ENCODE measurements around the gene FSIP1. TPM values are rescaled to one million over a fixed set of nuclear protein-coding genes. Genes with fewer than 3 reads are reported as not detected.

Gene FSIP1
- total RNA-seq, 4 donors from 2014 or later: 0.20 to 1.5 (median 0.42) TPM

- no peaks in the 10 kb centered on the region for H3K27me3 ChIP-seq
- no peaks in the 10 kb centered on the region for H3K9me3 ChIP-seq
- no peaks in the 10 kb centered on the region for H3K36me3 ChIP-seq
- no peak overlapping the region for H3K4me3 ChIP-seq
- H3K4me1 ChIP-seq: peaks cover 0 to 2% (median 0%) of the 10 kb centered on the region in 4 donors
- H3K27ac ChIP-seq: no peak overlapping the region
- WGBS, 2 donors: 79 to 81% methylated on average over 2 of the region's 2 CpGs
- no peak for TF ChIP-seq CTCF (IDR thresholded peaks at IDR 0.05)
- DNase-seq (ENCODE audit: low spot score in 2 of 2): no peak
These were observed 209.4 kb downstream of the FSIP1 start for GRCh38 chr15:39573287-39573686.

GRCh38 chr15:39565851-39566250 is 216.8 kb downstream of the FSIP1 start:
- Histone ChIP-seq H3K27ac (no peak overlapping the region), H3K27me3 (no peaks in the 10 kb centered on the region), H3K36me3 (no peaks in the 10 kb centered on the region), H3K9me3 (no peaks in the 10 kb centered on the region), H3K4me1 (no peaks in the 10 kb centered on the region), H3K4me3 (no peak overlapping the region)
- WGBS, 2 donors: 86 to 92% methylated on average over 2 of the region's 2 CpGs
- no peak for DNase-seq (ENCODE audit: low spot score in 2 of 2)
- TF ChIP-seq EP300 (IDR thresholded peaks at IDR 0.05) (no peak), CTCF (IDR thresholded peaks at IDR 0.05) (no peak), POLR2A (IDR thresholded peaks at IDR 0.05) (no peak)

- no peaks in the 10 kb centered on the region for H3K36me3 ChIP-seq
- H3K27ac ChIP-seq: no peak overlapping the region
- no peak for TF ChIP-seq CTCF (IDR thresholded peaks at IDR 0.05)
- no peak for TF ChIP-seq POLR2A (IDR thresholded peaks at IDR 0.05)
- no peak for TF ChIP-seq EP300 (IDR thresholded peaks at IDR 0.05)
- no peaks in the 10 kb centered on the region for H3K9me3 ChIP-seq
- H3K27me3 ChIP-seq: no peaks in the 10 kb centered on the region
- no peak overlapping the region for H3K4me3 ChIP-seq
- WGBS, 2 donors: 83 to 92% methylated on average over 4 of the region's 4 CpGs
- H3K4me1 ChIP-seq: no peaks in the 10 kb centered on the region
- DNase-seq (ENCODE audit: low spot score in 2 of 2): no peak
These were observed 217.5 kb downstream of the FSIP1 start for GRCh38 chr15:39564972-39565665.

GRCh38 chr15:39558421-39558820 is 224.2 kb downstream of the FSIP1 start:
- TF ChIP-seq POLR2A (IDR thresholded peaks at IDR 0.05) (no peak), CTCF (IDR thresholded peaks at IDR 0.05) (no peak), EP300 (IDR thresholded peaks at IDR 0.05) (no peak)
- H3K36me3 ChIP-seq: no peaks in the 10 kb centered on the region
- H3K9me3 ChIP-seq: no peaks in the 10 kb centered on the region
- no peak overlapping the region for H3K27ac ChIP-seq
- H3K27me3 ChIP-seq: no peaks in the 10 kb centered on the region
- no peak for DNase-seq (ENCODE audit: low spot score in 2 of 2)
- WGBS, 2 donors: 80 to 84% methylated on average over 3 of the region's 3 CpGs
- no peak overlapping the region for H3K4me3 ChIP-seq
- peaks cover 0 to 5% (median 0%) of the 10 kb centered on the region in 4 donors for H3K4me1 ChIP-seq

- no peak overlapping the region for H3K4me3 ChIP-seq
- TF ChIP-seq EP300 (IDR thresholded peaks at IDR 0.05) (no peak), POLR2A (IDR thresholded peaks at IDR 0.05) (no peak), CTCF (IDR thresholded peaks at IDR 0.05) (no peak)
- WGBS, 2 donors: 84 to 94% methylated on average over 7 of the region's 7 CpGs
- peaks cover 0 to 5% (median 0%) of the 10 kb centered on the region in 4 donors for H3K4me1 ChIP-seq
- no peak for DNase-seq (ENCODE audit: low spot score in 2 of 2)
- H3K9me3 ChIP-seq: no peaks in the 10 kb centered on the region
- no peaks in the 10 kb centered on the region for H3K36me3 ChIP-seq
- no peak overlapping the region for H3K27ac ChIP-seq
- no peaks in the 10 kb centered on the region for H3K27me3 ChIP-seq
These were observed 226.2 kb downstream of the FSIP1 start for GRCh38 chr15:39556461-39556860.

Data from tibial nerve (tissue), 4 donors.